GM18861 (cell line): ENCODE measurements around the gene MVK.

Experiments used
- ATAC-seq: cut with Tn5 transposase; IDR thresholded peaks from one replicate; pipeline ENCODE4 v1.9.1; 2021; ENCODE audit not compliant: unreplicated experiment

MVK gene

DNA sequence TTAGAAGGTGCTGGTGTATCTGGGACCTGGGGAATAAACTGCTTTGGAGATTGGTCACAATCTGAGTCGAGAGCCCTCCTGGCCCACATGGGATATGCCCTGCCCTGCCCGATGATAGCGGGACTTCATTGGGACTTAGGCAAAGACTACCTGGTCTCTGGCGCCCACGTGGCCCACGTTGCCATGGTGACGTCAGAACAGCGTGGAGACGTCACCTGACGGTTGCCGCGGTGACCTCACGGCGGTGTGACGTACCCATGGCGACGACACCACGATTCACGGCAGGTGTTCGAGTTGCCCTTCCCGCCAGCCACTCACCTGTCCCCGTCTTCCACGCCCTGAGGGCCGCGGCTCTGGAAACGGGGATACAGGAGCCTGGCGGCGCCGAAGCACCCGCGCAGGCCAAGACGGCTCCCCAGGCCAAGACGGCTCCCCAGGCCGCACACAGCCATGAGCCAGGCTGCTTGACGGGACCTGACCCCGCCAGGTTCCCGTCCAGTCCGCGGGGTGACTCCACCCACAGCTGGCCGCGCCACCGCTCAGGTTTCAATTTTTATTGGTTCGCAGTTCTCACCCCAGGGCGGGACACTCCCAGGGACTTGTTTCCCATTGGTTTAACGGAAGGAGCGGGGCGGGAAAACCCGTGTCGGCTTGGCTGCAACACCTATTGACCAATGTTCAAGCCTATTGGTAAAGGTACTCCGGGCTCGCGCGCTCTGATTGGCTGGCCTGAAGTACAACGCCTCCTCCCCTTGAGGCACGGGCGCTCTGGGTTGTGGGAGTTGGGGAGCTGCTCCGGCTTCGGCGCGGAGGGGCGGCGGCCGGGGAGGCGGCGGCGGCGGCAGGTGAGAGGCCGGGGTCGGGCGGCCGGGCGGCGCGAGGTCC is at the start of gene MVK, which contains the start of gene MMAB:
Gene MVK, plus strand, starts transcription at position 766 of the 885 bp plus-strand sequence. CDS start 1,029 bp downstream, outside the sequence.
Gene MMAB, minus strand, starts transcription at position 476 of the 885 bp plus-strand sequence. Its CDS starts 24 bp downstream, at position 452.
- ATAC-seq = peak; percentile 91

DNA sequence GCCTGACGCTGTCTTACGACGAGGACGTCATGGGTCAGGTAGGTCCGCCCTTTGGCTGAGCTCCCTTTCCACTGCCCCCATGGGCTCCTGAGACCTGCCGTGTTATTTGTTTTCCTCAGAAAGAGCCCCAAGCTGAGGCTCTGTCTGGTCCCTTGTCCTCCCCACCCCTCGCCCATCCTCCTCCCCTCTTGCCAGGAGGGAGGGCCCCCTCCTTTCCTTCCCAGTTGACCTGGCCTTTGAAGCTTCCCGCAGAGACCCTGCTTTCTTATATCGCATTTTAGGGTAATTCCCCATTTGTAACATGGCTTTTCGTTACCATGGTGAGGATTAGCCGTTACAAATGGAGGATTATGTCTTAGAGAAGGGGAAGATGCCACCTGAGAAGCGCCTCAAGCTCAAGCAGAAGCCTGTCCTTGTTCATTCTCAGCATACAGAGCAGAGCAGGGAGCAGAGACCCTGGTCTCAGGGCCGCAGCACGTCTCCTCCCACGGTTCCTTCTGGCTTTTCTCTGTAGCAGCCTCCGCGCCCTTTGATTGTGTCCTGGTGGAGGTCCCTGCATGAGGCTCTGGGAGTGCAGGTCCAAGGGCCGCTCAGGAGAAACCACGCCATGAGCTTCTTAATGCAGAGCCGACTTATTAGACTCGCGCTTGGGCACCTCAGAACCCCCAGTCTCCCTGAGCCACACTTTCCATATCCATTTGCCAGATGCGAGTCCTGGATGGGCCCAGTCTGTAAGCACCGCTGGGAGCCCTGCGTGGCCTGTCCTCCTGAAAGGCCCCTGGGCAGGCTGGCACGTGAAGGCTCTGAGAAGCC is 48.9 kb upstream of the MVK start:
- no peak for ATAC-seq

GRCh38 chr12:109525279-109525585 is 48.4 kb upstream of the MVK start:
- no peak for ATAC-seq

- ATAC-seq = no peak
Observed at GRCh38 chr12:109527489-109528123, 46.0 kb upstream of the MVK start.

GRCh38 chr12:109529691-109530640 is 43.6 kb upstream of the MVK start:
- no peak for ATAC-seq

DNA sequence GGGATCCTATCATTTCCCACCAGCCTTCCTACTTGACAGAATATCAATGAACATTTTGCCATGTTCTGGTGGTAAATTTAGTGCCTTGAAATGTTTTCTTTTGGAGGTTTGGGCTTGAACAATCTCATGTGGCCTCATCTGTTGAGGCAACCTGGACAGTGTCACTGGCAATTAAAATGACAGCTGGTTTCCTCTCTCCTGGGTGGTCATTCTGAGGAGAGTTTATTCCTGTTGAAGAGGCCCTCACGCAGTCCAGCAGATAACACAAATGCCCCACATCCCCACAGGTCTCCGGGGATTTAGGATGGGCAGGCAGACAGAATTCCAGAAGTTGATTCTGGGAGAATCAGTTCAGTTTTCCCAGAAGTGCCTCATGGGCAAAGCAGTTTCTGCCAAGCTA is 42.2 kb upstream of the MVK start:
- no peak for ATAC-seq

- no peak for ATAC-seq
Observed at GRCh38 chr12:109532721-109533486, 40.7 kb upstream of the MVK start.

DNA sequence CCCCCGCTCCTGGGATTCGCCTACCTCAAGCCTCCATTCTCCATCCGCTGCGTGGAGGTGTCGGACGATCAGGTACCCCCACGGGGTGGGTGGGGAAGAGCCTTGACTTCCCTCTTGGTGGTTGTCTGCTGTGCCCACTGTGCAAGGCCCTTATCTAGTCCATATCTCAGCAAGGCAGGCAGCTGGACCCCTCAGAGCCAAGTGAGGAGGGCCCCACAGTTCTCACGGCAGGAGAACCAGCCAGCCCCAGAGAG is 40.2 kb upstream of the MVK start:
- no peak for ATAC-seq

DNA sequence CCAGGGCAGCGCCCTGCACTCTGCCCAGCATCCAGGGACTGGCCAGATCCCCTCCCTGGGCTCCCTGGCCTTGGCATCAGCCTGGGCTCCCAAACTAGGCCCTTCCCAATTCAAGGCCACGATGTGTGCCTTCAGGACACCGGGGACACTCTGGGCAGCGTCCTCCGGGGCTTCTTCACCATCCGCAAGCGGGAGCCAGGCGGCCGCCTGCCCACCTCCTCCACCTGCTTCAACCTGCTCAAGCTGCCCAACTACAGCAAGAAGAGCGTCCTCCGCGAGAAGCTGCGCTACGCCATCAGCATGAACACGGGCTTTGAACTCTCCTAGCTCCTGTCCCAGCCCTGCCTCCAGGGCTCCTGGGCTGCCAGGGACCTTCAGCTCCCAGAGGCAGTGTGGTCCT is 39.1 kb upstream of the MVK start:
- ATAC-seq = no peak

GRCh38 chr12:109535231-109535862 is 38.2 kb upstream of the MVK start:
- ATAC-seq = no peak

DNA sequence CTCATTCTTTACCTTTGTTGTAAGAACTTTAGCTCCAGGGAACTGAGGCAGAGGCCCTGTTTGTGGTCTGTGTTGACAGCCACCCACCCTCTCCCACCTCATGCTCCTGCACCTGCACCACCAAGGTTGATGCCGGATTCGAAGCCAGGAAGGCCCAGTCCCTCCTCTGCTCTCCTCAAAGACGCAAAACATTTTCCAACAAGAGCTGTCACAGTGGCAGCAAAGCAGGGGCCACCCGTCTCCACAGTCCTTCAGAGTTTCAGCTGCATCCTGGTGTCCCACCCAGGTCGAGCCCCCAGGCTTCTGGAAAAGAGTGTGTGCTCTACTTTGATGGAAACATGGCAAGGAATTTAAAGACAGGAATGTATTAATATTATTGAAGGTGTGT is 37.7 kb upstream of the MVK start:
- ATAC-seq = no peak

GRCh38 chr12:109537136-109537535 is 36.5 kb upstream of the MVK start:
- ATAC-seq = no peak

DNA sequence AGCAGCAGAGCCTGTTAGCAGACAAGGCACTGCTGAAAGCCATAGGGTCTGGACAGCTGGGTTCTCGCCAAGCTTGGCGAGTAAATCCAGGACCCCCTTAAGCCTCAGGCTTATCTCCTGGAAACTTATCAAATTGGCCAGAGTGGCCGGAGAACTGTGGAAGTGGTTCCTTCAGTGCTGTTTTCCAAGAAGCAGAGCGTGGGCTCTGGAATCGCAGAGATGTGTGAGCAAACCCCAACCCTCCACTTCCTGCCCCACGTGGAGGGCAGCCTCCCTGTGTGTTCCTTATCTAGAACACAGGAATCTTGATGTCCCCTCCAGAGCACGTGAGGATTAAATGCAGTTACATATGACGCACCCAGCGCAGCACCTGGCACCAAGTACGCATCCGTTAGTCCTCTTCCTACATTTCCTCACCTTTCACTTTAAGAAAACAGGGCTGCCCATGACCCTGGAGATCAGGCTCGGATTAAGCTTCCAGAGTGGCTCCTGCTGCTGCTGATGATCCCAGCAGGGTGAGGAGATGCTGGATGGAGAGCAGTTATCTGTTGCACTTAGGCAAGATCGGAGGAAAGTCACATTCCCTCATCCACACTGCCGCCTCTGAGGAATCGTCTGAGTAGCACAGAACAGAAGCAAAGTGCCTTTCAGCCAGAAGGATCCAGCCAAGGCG is 35.3 kb upstream of the MVK start:
- no peak for ATAC-seq

GRCh38 chr12:109539508-109539907 is 34.1 kb upstream of the MVK start:
- ATAC-seq = no peak

DNA sequence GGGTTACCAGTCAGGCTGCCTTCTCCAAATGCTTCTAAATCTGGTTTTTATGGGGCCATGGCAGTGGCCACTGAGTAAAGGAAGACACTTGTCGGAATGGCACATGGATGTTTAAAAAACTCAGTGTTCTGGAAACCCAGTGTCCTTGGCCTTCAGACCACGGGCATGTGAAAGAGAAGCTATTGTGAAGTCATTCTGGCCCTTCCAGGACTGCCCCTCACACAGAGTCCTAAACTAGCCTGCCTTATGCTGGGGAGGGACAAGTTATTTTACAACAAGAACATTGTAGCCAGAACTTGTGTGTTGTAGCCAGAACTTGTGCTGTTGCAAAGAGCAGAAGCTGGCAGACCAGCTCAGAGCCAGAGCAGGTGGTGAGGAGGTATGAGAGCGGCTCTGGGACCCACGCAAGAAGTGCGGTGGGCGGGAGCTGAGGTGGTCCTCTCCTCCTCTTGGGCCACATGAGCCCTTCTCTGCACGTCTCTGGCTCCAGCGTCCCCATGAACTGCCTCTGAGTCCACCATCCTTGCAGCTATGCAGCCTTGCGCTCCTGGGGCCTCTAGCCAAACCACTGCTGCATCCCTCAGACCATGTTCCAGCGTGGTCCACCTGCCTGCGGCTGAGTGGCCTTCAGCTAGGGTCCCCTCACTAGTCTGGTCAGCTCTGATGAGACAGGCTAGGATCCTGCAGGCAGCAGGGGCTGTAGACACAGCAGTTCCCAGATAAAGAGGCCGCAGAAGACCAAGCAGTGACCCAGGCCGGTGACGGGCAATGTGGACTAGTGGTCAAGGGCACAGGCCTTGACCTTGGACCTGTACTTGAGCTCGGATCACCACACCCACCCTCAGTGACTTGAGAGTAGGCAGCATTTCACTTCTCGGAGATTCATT is 32.8 kb upstream of the MVK start:
- ATAC-seq = no peak

DNA sequence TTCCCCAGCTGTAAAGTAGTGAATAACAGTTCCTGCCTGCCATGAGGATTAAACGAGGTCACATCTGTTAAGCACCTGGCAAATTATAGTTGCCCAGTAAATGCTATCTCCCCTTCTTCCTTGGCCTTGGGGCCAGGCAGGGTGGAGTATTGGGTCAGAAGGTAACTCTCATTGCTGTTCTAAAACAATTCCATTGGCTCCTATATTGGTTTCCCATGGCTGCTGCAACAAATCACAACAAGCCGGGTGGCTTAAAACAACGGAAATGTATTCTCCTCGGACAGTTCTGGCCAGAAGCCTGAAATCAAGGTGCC is 32.2 kb upstream of the MVK start:
- no peak for ATAC-seq

DNA sequence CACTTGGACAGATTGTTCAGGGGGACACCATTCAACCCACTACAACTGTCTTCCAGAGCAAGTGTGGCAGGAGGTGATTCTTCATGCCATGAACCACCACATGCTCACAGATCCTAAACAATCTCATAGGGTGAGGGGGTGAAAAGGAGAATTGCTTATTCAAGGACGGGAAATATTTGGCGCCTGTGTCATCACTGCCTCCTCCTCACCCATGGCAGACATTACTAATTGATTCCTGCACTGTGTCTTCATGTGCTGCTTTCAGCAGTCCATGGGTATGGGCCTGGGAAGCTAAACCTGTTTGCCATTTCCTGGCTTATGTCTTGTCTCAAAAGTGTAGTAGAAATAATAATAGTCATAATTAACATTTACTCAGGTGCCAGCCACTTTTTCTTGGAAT is 31.6 kb upstream of the MVK start:
- ATAC-seq = no peak

DNA sequence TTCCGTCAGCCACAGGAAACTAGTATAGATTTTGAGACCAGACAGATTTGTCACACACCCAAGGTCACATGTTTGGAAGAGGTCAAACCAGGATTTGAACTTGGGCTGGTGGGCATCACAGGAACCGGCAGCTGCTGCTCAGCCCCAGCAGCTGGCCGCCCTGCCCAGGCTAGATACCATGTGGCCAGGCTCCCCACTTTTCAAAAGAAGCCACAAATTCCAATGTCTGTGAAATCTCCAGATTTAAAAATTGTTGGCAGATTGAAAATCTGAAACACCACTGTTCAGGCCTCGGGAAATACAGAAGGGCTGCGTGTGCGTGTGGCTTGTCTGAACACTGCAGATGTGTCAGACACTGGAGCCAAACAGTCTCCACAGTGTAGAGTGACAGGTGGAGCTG is 30.7 kb upstream of the MVK start:
- ATAC-seq = no peak
